K562 treated with DMSO at 1 percent for 48 hours (cell line): ENCODE results near the gene SKIC2. TPM values are rescaled to one million over a fixed set of nuclear protein-coding genes. Genes with fewer than 3 reads are reported as not detected.

Source experiments
- total RNA-seq: library from RNA; unstranded; fragments of 300-600 nt; gene quantifications from 2 replicates; pipeline ENCODE4 v1.2.3, GENCODE V29; 2022; ENCODE audit warnings: low replicate concordance; ENCODE audit errors: extremely low read depth

The SKIC2 gene
- not detected in 2 replicates for total RNA-seq

DNA sequence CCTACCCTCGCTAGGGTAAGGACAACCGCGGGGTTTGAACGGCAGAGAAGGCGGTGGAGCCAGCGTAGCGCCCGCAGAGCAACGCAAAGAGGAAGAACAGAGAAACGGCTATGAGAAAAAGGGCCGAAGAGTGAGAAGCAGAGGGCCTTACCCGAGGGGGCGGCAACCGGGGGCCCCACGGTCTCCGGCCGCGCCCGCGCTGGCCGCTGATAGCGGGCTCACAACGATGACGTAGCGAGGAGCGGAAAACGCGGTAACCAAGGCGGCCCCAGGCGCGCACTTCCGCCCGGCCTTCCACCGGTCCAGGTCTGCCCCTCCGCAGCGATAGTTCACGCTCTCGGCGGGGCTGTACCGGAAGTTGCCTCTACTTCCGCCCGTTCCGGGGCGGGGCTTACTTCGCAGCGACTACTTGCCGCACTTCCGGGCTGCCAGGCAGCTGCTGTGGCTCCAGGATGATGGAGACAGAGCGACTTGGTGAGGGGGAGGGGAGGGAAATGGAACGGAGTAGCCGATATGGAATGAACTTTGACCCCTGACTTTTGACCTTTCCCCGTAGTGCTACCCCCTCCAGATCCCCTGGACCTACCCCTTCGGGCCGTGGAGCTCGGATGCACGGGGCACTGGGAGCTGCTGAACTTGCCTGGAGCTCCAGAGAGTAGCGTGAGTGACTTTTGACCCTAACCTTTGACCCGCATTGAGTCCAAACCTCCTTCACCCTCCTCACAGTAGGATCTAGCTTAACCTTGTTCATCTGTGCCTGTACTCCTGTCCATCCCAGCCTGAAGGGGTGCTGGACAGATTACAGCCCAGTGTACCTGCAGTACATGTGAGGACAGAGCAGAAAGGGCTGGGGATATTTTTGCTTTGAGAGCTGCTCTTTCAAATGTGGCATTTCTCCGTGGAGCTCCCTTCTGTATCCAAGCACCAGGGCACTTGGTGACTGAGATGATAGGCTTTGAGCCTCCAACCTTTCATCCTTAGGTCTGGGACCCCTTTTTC lies at the start of gene SKIC2, which contains the start of gene NELFE:
Gene SKIC2 (plus strand): TSS at position 435 of the 999 bp plus-strand sequence. CDS start 18 bp downstream, at position 453.
Gene NELFE (minus strand): TSS at position 231 of the 999 bp plus-strand sequence. CDS start 525 bp downstream, outside the sequence.

DNA sequence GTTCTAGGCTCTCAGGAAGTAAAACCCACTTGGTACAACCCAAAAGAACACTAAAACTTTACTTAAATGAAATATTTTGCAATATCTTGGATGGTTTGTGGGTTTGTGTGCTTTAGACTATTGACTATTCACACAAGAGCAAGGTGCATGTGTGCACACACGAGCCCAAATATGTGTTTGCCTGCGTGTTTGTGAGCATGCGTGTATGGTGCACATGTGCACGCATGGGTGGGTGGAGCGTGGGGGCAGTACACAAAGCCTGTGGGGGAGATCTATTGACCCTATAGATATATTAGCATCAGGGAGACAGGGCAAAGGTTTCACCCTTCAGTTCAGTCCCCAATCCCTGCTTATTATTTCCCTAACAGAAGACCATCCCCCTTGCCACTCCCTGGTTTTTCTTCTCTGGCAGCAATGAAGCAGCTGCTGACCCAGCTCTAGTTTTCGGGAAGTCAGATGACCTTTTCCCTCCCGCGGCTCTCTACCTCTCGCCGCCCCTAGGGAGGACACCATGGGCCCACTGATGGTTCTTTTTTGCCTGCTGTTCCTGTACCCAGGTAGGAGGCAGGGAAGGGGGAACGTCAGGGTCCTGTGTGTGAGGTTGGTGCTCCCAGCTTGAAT lies 31.6 kb upstream of the SKIC2 start, which contains the start of gene C2:
Gene C2 (plus strand): TSS at position 476 of the 621 bp plus-strand sequence. CDS start 36 bp downstream, at position 512.

DNA sequence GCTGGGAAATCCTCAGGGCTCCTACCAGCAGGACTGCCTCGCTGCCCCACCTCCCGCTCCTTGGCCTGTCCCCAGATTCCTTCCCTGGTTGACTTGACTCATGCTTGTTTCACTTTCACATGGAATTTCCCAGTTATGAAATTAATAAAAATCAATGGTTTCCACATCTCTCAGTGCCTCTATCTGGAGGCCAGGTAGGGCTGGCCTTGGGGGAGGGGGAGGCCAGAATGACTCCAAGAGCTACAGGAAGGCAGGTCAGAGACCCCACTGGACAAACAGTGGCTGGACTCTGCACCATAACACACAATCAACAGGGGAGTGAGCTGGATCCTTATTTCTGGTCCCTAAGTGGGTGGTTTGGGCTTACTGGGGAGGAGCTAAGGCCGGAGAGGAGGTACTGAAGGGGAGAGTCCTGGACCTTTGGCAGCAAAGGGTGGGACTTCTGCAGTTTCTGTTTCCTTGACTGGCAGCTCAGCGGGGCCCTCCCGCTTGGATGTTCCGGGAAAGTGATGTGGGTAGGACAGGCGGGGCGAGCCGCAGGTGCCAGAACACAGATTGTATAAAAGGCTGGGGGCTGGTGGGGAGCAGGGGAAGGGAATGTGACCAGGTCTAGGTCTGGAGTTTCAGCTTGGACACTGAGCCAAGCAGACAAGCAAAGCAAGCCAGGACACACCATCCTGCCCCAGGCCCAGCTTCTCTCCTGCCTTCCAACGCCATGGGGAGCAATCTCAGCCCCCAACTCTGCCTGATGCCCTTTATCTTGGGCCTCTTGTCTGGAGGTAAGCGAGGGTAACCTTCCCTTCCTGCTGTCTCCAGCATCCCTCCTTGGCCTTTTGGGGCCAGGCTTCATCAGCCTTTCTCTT lies 13.2 kb upstream of the SKIC2 start, which contains the start of gene CFB:
Gene CFB (plus strand): TSS at position 589 of the 863 bp plus-strand sequence. CDS start 127 bp downstream, at position 716.

DNA sequence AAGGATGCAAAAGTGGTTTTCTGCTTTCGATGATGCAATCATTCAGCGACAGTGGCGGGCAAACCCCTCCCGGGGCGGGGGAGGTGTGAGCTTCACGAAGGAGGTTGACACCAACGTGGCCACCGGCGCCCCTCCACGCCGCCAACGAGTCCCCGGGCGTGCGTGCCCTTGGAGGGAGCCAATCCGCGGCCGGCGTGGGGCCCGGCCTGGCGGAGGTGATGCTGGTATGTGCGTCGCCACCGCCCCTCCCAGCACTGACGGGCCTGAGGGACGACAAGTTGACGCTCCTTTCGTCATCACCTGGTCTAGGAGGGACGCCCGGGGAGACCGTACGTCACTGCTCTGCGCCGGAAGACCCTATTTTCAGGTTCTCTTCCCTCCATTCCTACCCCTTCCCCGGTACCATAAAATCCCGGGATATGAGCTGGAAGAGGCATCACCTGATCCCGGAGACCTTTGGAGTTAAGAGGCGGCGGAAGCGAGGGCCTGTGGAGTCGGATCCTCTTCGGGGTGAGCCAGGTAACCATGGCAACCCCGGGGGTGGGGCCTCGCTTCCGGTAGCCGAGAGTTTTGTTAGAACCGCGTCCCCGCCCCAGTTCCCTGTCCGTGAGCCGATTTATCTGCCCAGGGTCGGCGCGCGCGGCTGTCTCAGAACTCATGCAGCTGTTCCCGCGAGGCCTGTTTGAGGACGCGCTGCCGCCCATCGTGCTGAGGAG lies 13.2 kb downstream of the SKIC2 start, which contains the start of gene DXO:
Gene DXO (minus strand): TSS at position 146 of the 716 bp plus-strand sequence. CDS start 463 bp downstream, outside the sequence.

GRCh38 chr6:31981744-31982143 lies 22.8 kb downstream of the SKIC2 start, which contains the start of gene C4A:
Gene C4A (plus strand): TSS chr6:31982057. CDS start chr6:31982108, 51 bp downstream.

DNA sequence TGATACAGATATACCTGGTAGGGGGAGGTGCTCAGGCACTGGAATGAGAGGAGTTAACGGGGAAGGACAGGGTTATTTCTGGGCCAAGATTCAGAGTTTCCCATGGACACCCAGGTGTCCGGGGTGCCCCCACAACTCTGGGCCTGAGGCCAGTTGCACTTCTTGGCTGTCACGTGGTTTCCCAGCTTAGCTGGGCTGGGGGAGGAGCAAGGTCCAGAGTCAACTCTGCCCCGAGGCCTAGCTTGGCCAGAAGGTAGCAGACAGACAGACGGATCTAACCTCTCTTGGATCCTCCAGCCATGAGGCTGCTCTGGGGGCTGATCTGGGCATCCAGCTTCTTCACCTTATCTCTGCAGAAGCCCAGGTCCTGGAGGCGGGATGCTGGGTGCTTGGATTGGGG lies 55.6 kb downstream of the SKIC2 start, which contains the start of gene C4B:
Gene C4B (plus strand): TSS at position 249 of the 400 bp plus-strand sequence. CDS start 51 bp downstream, at position 300.

Other genes with a start within 250 kb of the SKIC2 start
- gene LY6G6D, start 243.8 kb upstream of the SKIC2 start, total RNA-seq, result not detected in 2 replicates
- gene LY6G6C, start 237.4 kb upstream of the SKIC2 start, total RNA-seq, result not detected in 2 replicates
- gene MPIG6B, start 235.8 kb upstream of the SKIC2 start, total RNA-seq, result not detected in 2 replicates
- not detected in 2 replicates for gene DDAH2, start 229.9 kb upstream of the SKIC2 start, total RNA-seq
- gene CLIC1, start 222.6 kb upstream of the SKIC2 start, total RNA-seq, result 1,281 TPM in 1 of 2 replicates, not detected in the other
- gene MSH5, start 219.2 kb upstream of the SKIC2 start, total RNA-seq, result not detected in 2 replicates
- not detected in 2 replicates for gene SAPCD1, start 196.5 kb upstream of the SKIC2 start, total RNA-seq
- gene VWA7, start 181.8 kb upstream of the SKIC2 start, total RNA-seq, result not detected in 2 replicates
- 668 TPM in 1 of 2 replicates, not detected in the other for gene VARS1, start 163.4 kb upstream of the SKIC2 start, total RNA-seq
- not detected in 2 replicates for gene LSM2, start 152.2 kb upstream of the SKIC2 start, total RNA-seq
- gene HSPA1L, start 143.9 kb upstream of the SKIC2 start, total RNA-seq, result not detected in 2 replicates
- gene HSPA1A, start 143.6 kb upstream of the SKIC2 start, total RNA-seq, result not detected in 2 replicates
- 760 TPM in 1 of 2 replicates, not detected in the other for gene HSPA1B, start 131.4 kb upstream of the SKIC2 start, total RNA-seq
- 455 TPM in 1 of 2 replicates, not detected in the other for gene NEU1, start 96.4 kb upstream of the SKIC2 start, total RNA-seq
- not detected in 2 replicates for gene SLC44A4, start 80.2 kb upstream of the SKIC2 start, total RNA-seq
- not detected in 2 replicates for gene EHMT2, start 61.5 kb upstream of the SKIC2 start, total RNA-seq
- gene ZBTB12, start 57.1 kb upstream of the SKIC2 start, total RNA-seq, result not detected in 2 replicates
- not detected in 2 replicates for gene C2, start 31.5 kb upstream of the SKIC2 start, total RNA-seq
- not detected in 2 replicates for gene CFB, start 13.1 kb upstream of the SKIC2 start, total RNA-seq
- gene NELFE, start 204 bp upstream of the SKIC2 start, total RNA-seq, result not detected in 2 replicates
- gene DXO, start 13.0 kb downstream of the SKIC2 start, total RNA-seq, result 217 TPM in 1 of 2 replicates, not detected in the other
- not detected in 2 replicates for gene C4A, start 22.9 kb downstream of the SKIC2 start, total RNA-seq
- gene C4B, start 55.6 kb downstream of the SKIC2 start, total RNA-seq, result not detected in 2 replicates
- gene CYP21A2, start 79.2 kb downstream of the SKIC2 start, total RNA-seq, result not detected in 2 replicates
- not detected in 2 replicates for gene TNXB, start 150.2 kb downstream of the SKIC2 start, total RNA-seq
- gene ATF6B, start 169.1 kb downstream of the SKIC2 start, total RNA-seq, result not detected in 2 replicates
- gene FKBPL, start 171.1 kb downstream of the SKIC2 start, total RNA-seq, result not detected in 2 replicates
- gene PRRT1, start 192.8 kb downstream of the SKIC2 start, total RNA-seq, result not detected in 2 replicates
- not detected in 2 replicates for gene PPT2, start 195.0 kb downstream of the SKIC2 start, total RNA-seq
- gene EGFL8, start 205.4 kb downstream of the SKIC2 start, total RNA-seq, result not detected in 2 replicates
- gene AGPAT1, start 216.9 kb downstream of the SKIC2 start, total RNA-seq, result not detected in 2 replicates
- not detected in 2 replicates for gene RNF5, start 219.2 kb downstream of the SKIC2 start, total RNA-seq
- not detected in 2 replicates for gene AGER, start 225.1 kb downstream of the SKIC2 start, total RNA-seq
- gene PBX2, start 231.0 kb downstream of the SKIC2 start, total RNA-seq, result not detected in 2 replicates
- not detected in 2 replicates for gene GPSM3, start 233.5 kb downstream of the SKIC2 start, total RNA-seq